Neural cell (in vitro differentiated cells): ENCODE results near the gene ARID1B. TPM values are rescaled to one million over a fixed set of nuclear protein-coding genes. Genes with fewer than 3 reads are reported as not detected.

ENCODE experiments used
- H2AFZ ChIP-seq: fragments of 200-600, 300-800 bp; sonication (generic), shearing (Covaris generic); 2 replicates; pipeline ENCODE4 v1.6.0; 2014; ENCODE audit warnings: low read depth, mild to moderate bottlenecking, antibody characterized with exemption, low read length, moderate library complexity
- H3F3A ChIP-seq: fragments of 200-600 bp; shearing (Covaris generic); 2 replicates; pipeline ENCODE4 v1.6.1; 2016; ENCODE audit warnings: mild to moderate bottlenecking, moderate library complexity, mixed read lengths, antibody characterized with exemption, low read length; ENCODE audit not compliant: insufficient read depth, poor library complexity, severe bottlenecking
- H3K27ac ChIP-seq: fragments of 200-600, 300-800 bp; sonication (generic), shearing (Covaris generic); 2 replicates; pipeline ENCODE4 v1.5.1; 2014; ENCODE audit warnings: mild to moderate bottlenecking, low read length, moderate library complexity
- H3K27me3 ChIP-seq: fragments of 300-800, 200-600 bp; sonication (generic), shearing (Covaris generic); 2 replicates; pipeline ENCODE4 v1.6.0; 2014; ENCODE audit warnings: mild to moderate bottlenecking, low read depth, low read length, moderate library complexity; ENCODE audit not compliant: insufficient read depth
- H3K36me3 ChIP-seq: fragments of 300-800, 200-600 bp; sonication (generic), shearing (Covaris generic); 2 replicates; pipeline ENCODE4 v1.5.1; 2014; ENCODE audit warnings: mild to moderate bottlenecking, antibody characterized with exemption, low read length, moderate library complexity; ENCODE audit not compliant: insufficient read depth
- H3K4me2 ChIP-seq: fragments of 300-800, 200-600 bp; sonication (generic), shearing (Covaris generic); 2 replicates; pipeline ENCODE4 v1.6.0; 2014; ENCODE audit warnings: mild to moderate bottlenecking, low read length
- H3K4me3 ChIP-seq: fragments of 300-800, 200-600 bp; sonication (generic), shearing (Covaris generic); 2 replicates; pipeline ENCODE4 v1.5.1; 2014; ENCODE audit warnings: mild to moderate bottlenecking, low read length, moderate library complexity
- H3K79me2 ChIP-seq: fragments of 200-600 bp; shearing (Covaris generic); replicated peaks from 2 replicates; pipeline ENCODE4 v1.6.0; 2014; ENCODE audit warnings: mild to moderate bottlenecking, low read length, moderate library complexity; ENCODE audit not compliant: insufficient read depth
- H3K9ac ChIP-seq: fragments of 300-800, 200-600 bp; sonication (generic), shearing (Covaris generic); 2 replicates; pipeline ENCODE4 v1.6.1; 2016; ENCODE audit warnings: mild to moderate bottlenecking, low read length, mixed read lengths
- H3K9me2 ChIP-seq: fragments of 200-600 bp; shearing (Covaris generic); 2 replicates; pipeline ENCODE4 v1.6.1; 2016; ENCODE audit warnings: mild to moderate bottlenecking, low read length, mixed read lengths; ENCODE audit not compliant: insufficient read depth
- H3K9me3 ChIP-seq: fragments of 200-600, 300-800 bp; sonication (generic), shearing (Covaris generic); 2 replicates; pipeline ENCODE4 v1.6.1; 2016; ENCODE audit warnings: mild to moderate bottlenecking, mixed run types, low read length, moderate library complexity, mixed read lengths
- H4K20me1 ChIP-seq: fragments of 200-600 bp; shearing (Covaris generic); 2 replicates; pipeline ENCODE4 v1.6.1; 2016; ENCODE audit warnings: mild to moderate bottlenecking, mixed run types; ENCODE audit not compliant: insufficient read depth
- CTCF ChIP-seq: fragments of 450-650 bp; IDR thresholded peaks from 2 replicates; pipeline ENCODE4 v1.5.1; 2014; ENCODE audit warnings: antibody characterized with exemption, mild to moderate bottlenecking, moderate library complexity; ENCODE audit not compliant: poor library complexity, severe bottlenecking
- EP300 ChIP-seq: fragments of 450-650 bp; conservative IDR thresholded peaks from 2 replicates; pipeline ENCODE4 v1.6.1; 2014; ENCODE audit warnings: antibody characterized with exemption, mild to moderate bottlenecking, moderate library complexity; ENCODE audit not compliant: poor library complexity, severe bottlenecking
- EZH2 ChIP-seq: fragments of 200-600, 300-800 bp; shearing (Covaris generic), sonication (generic); IDR thresholded peaks from 2 replicates; pipeline ENCODE4 v1.6.1; 2014; ENCODE audit warnings: antibody characterized with exemption, low read length, borderline replicate concordance, mild to moderate bottlenecking; ENCODE audit not compliant: insufficient read depth, poor library complexity, severe bottlenecking
- MXI1 ChIP-seq: fragments of 450-650 bp; conservative IDR thresholded peaks from 2 replicates; pipeline ENCODE4 v1.6.1; 2014; ENCODE audit warnings: antibody characterized with exemption, mild to moderate bottlenecking; ENCODE audit not compliant: poor library complexity, severe bottlenecking
- POLR2AphosphoS5 ChIP-seq: IDR thresholded peaks from 2 replicates; pipeline ENCODE4 v1.6.1; 2012
- RAD21 ChIP-seq: fragments of 450-650 bp; conservative IDR thresholded peaks from 2 replicates; pipeline ENCODE4 v1.6.1; 2014; ENCODE audit warnings: antibody characterized with exemption, mild to moderate bottlenecking, moderate library complexity
- SMC3 ChIP-seq: fragments of 450-650 bp; conservative IDR thresholded peaks from 2 replicates; pipeline ENCODE4 v1.6.1; 2014; ENCODE audit warnings: antibody characterized with exemption, mild to moderate bottlenecking, moderate library complexity; ENCODE audit not compliant: poor library complexity
- TAF1 ChIP-seq: IDR thresholded peaks from 2 replicates; pipeline ENCODE4 v1.6.1; 2012; ENCODE audit warnings: low read depth
- polyA plus RNA-seq: library from polyadenylated mRNA; depleted of rRNA; stranded (reverse); fragments of >200 nt; gene quantifications from 2 replicates; pipeline ENCODE4 v1.2.3, GENCODE V29; 2014
- TF ChIP-seq, protein P1 (sequence below): IDR thresholded peaks from 2 replicates; pipeline ENCODE4 v1.6.1; 2012; ENCODE audit warnings: borderline replicate concordance

Gene ARID1B
- polyA plus RNA-seq, 1 donor from 2014 or later: 35.0 TPM

GRCh38 chr6:157088841-157089240 is 311.7 kb downstream of the ARID1B start:
- Histone ChIP-seq H3K9me3 (no peaks in the 10 kb centered on the region), H3K79me2 (peaks cover 4% of the 10 kb centered on the region), H3K4me3 (no peak overlapping the region), H3K36me3 (no peaks in the 10 kb centered on the region), H3K9ac (no peak overlapping the region), H4K20me1 (no peaks in the 10 kb centered on the region), H3K27ac (no peak overlapping the region), H3K4me2 (no peak overlapping the region), H3K9me2 (no peaks in the 10 kb centered on the region), H3K27me3 (no peaks in the 10 kb centered on the region), H3F3A (no peaks in the 10 kb centered on the region), H2AFZ (no peak overlapping the region)
- TF ChIP-seq CTCF (no peak), EZH2 (no peak), POLR2AphosphoS5 (no peak)

DNA sequence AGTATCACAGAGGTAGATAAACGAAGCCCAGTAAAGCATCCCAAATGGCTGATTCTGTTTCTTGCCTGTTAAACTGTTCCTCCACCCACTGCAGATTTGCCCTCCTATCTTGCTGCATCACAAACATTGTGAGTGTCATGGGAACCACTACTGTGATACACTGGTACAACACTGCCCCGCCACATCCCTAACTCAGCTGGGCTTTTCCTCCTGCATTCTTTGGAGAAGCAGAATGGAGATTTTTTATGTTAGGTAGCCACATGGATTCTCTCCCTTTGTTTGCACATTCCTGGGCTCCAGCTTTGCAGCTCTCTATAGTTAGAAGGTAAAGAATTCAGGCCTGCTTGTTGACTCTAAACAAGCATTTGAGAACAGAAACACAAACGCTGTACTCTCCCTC is 312.1 kb downstream of the ARID1B start:
- TF ChIP-seq SMC3 (no peak), EP300 (no peak), MXI1 (no peak), CTCF (no peak), POLR2AphosphoS5 (no peak), EZH2 (no peak), RAD21 (no peak), TAF1 (no peak)
- TF ChIP-seq, protein P1, sequence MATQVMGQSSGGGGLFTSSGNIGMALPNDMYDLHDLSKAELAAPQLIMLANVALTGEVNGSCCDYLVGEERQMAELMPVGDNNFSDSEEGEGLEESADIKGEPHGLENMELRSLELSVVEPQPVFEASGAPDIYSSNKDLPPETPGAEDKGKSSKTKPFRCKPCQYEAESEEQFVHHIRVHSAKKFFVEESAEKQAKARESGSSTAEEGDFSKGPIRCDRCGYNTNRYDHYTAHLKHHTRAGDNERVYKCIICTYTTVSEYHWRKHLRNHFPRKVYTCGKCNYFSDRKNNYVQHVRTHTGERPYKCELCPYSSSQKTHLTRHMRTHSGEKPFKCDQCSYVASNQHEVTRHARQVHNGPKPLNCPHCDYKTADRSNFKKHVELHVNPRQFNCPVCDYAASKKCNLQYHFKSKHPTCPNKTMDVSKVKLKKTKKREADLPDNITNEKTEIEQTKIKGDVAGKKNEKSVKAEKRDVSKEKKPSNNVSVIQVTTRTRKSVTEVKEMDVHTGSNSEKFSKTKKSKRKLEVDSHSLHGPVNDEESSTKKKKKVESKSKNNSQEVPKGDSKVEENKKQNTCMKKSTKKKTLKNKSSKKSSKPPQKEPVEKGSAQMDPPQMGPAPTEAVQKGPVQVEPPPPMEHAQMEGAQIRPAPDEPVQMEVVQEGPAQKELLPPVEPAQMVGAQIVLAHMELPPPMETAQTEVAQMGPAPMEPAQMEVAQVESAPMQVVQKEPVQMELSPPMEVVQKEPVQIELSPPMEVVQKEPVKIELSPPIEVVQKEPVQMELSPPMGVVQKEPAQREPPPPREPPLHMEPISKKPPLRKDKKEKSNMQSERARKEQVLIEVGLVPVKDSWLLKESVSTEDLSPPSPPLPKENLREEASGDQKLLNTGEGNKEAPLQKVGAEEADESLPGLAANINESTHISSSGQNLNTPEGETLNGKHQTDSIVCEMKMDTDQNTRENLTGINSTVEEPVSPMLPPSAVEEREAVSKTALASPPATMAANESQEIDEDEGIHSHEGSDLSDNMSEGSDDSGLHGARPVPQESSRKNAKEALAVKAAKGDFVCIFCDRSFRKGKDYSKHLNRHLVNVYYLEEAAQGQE: no peak
- Histone ChIP-seq H3K9me2 (no peaks in the 10 kb centered on the region), H3K4me2 (no peak overlapping the region), H3K9ac (peak overlapping the region; percentile 4), H3K36me3 (no peaks in the 10 kb centered on the region), H3K9me3 (no peaks in the 10 kb centered on the region), H3K27ac (no peak overlapping the region), H3K4me3 (no peak overlapping the region), H3K27me3 (no peaks in the 10 kb centered on the region), H3K79me2 (peaks cover 4% of the 10 kb centered on the region), H3F3A (no peaks in the 10 kb centered on the region), H4K20me1 (no peaks in the 10 kb centered on the region), H2AFZ (no peak overlapping the region)
